AG04450 (cell line): ENCODE results near the gene LIN28A. TPM values are rescaled to one million over a fixed set of nuclear protein-coding genes. Genes with fewer than 3 reads are reported as not detected.

Source experiments
- polyA plus RNA-seq: library from polyadenylated mRNA; depleted of rRNA; stranded (reverse); fragments of >200 nt; gene quantifications from 2 replicates; pipeline ENCODE4 v1.2.3, GENCODE V29; 2011; rRNA removed

Gene LIN28A
- polyA plus RNA-seq, 1 experiment: not detected

Other genes with a start within 250 kb of the LIN28A start
- gene C1orf232, start 241.9 kb upstream of the LIN28A start, polyA plus RNA-seq: not detected in 2 replicates
- gene ZNF593, start 240.9 kb upstream of the LIN28A start, polyA plus RNA-seq: 19.7 and 28.6 TPM in 2 replicates
- not detected in 2 replicates for gene ZNF593OS, start 239.0 kb upstream of the LIN28A start, polyA plus RNA-seq
- gene CNKSR1, start 233.3 kb upstream of the LIN28A start, polyA plus RNA-seq: 0.05 TPM in 1 of 2 replicates, not detected in the other
- not detected in 2 replicates for gene CATSPER4, start 220.2 kb upstream of the LIN28A start, polyA plus RNA-seq
- gene CEP85, start 176.6 kb upstream of the LIN28A start, polyA plus RNA-seq: 5.7 and 5.8 TPM in 2 replicates
- 307 and 326 TPM in 2 replicates for gene SH3BGRL3, start 130.7 kb upstream of the LIN28A start, polyA plus RNA-seq
- 6.1 and 7.0 TPM in 2 replicates for gene UBXN11, start 104.2 kb upstream of the LIN28A start, polyA plus RNA-seq
- gene CD52, start 92.9 kb upstream of the LIN28A start, polyA plus RNA-seq: not detected in 2 replicates
- not detected in 2 replicates for gene CRYBG2, start 56.7 kb upstream of the LIN28A start, polyA plus RNA-seq
- not detected in 2 replicates for gene ZNF683, start 38.1 kb upstream of the LIN28A start, polyA plus RNA-seq
- 45.0 and 51.7 TPM in 2 replicates for gene DHDDS, start 21.5 kb downstream of the LIN28A start, polyA plus RNA-seq
- gene HMGN2, start 61.6 kb downstream of the LIN28A start, polyA plus RNA-seq: 276 and 278 TPM in 2 replicates
- 2.8 and 3.4 TPM in 2 replicates for gene RPS6KA1, start 118.9 kb downstream of the LIN28A start, polyA plus RNA-seq